H1 (cell line): ENCODE results near the gene TMEM220. TPM values are rescaled to one million over a fixed set of nuclear protein-coding genes. Genes with fewer than 3 reads are reported as not detected.

Experiments used
- CTCF ChIA-PET: fragments of 300-600 bp; sonication (Branson Sonifier 250); formaldehyde crosslinking; loops from one replicate; lab custom pipeline; 2021; ENCODE audit not compliant: partially characterized antibody; lab: Charles Lee
- POLR2A ChIA-PET: fragments of 300-600 bp; sonication (Branson Sonifier 250); formaldehyde crosslinking; loops from one replicate; lab custom pipeline; 2021; ENCODE audit warnings: inconsistent platforms; ENCODE audit not compliant: partially characterized antibody; lab: Charles Lee
- DNase-seq, 2 experiments: peaks; one replicate each; pipeline versions ENCODE4 v3.0.0 to v3.0.0-alpha.2; 2010 to 2022; ENCODE audit warnings: low spot score in 2 of 2, low read depth in 1 of 2, mixed read lengths in 1 of 2
- FAIRE-seq: peaks from 2 replicates; lab custom pipeline; 2011; peaks lifted over from hg19 to GRCh38; lab: Jason Lieb, UNC
- H2AFZ ChIP-seq: 2 replicates; pipeline ENCODE4 v1.8.1; 2012; ENCODE audit warnings: low read length, inconsistent platforms
- H2AK5ac ChIP-seq: 2 replicates; pipeline ENCODE4 v1.6.1; 2013; ENCODE audit warnings: low read depth, low read length
- H2BK120ac ChIP-seq: replicated peaks from 2 replicates; pipeline ENCODE3; 2013; ENCODE audit warnings: low read depth, low read length, inconsistent platforms
- H2BK12ac ChIP-seq: 2 replicates; pipeline ENCODE4 v1.6.1; 2013; ENCODE audit warnings: low read depth, low read length
- H2BK15ac ChIP-seq: 2 replicates; pipeline ENCODE4 v1.6.1; 2013; ENCODE audit warnings: low read length
- H2BK20ac ChIP-seq: 2 replicates; pipeline ENCODE4 v1.6.1; 2013; ENCODE audit warnings: low read length
- H2BK5ac ChIP-seq: 2 replicates; pipeline ENCODE4 v1.6.1; 2013; ENCODE audit warnings: low read depth, low read length
- H3K14ac ChIP-seq: 2 replicates; pipeline ENCODE4 v1.6.1; 2013; ENCODE audit warnings: inconsistent platforms; ENCODE audit not compliant: insufficient read length
- H3K18ac ChIP-seq: 2 replicates; pipeline ENCODE4 v1.6.1; 2013; ENCODE audit warnings: low read length; ENCODE audit errors: extremely low read depth
- H3K23ac ChIP-seq: 2 replicates; pipeline ENCODE4 v1.6.1; 2013; ENCODE audit warnings: inconsistent platforms; ENCODE audit not compliant: insufficient read length
- H3K23me2 ChIP-seq: 2 replicates; pipeline ENCODE4 v1.6.1; 2013; ENCODE audit warnings: low read depth, low read length
- H3K27ac ChIP-seq: 2 replicates; pipeline ENCODE4 v1.6.1; 2011; ENCODE audit warnings: low read depth, low read length, inconsistent platforms
- H3K27me3 ChIP-seq, 4 experiments: replicated peaks in 1 of 4; 1 replicate in 1 of 4; 2 replicates in 3 of 4; pipeline versions ENCODE4 v1.6.1 to v1.8.1; 2011 to 2013; ENCODE audit warnings: low read length in 3 of 4, mild to moderate bottlenecking in 3 of 4, inconsistent platforms in 2 of 4, mixed read lengths in 2 of 4, moderate library complexity in 1 of 4; ENCODE audit not compliant: control insufficient read depth in 3 of 4, insufficient read depth in 3 of 4; ENCODE audit errors: extremely low read depth in 1 of 4
- H3K36me3 ChIP-seq, 4 experiments: 2 replicates each; pipeline versions ENCODE4 v1.6.1 to v1.8.1; 2011 to 2013; ENCODE audit warnings: mild to moderate bottlenecking in 4 of 4, low read length in 3 of 4, moderate library complexity in 2 of 4, control low read depth in 1 of 4, inconsistent platforms in 1 of 4; ENCODE audit not compliant: insufficient read depth in 4 of 4, control insufficient read depth in 2 of 4
- H3K4ac ChIP-seq: replicated peaks from 2 replicates; pipeline ENCODE3; 2013; ENCODE audit warnings: low read length, low read depth, mixed read lengths, inconsistent platforms; ENCODE audit not compliant: insufficient read length
- H3K4me1 ChIP-seq, 4 experiments: replicated peaks in 1 of 4; 1 replicate in 1 of 4; 2 replicates in 3 of 4; pipeline versions ENCODE4 v1.6.1 to v1.8.1; 2011 to 2013; ENCODE audit warnings: low read length in 3 of 4, inconsistent platforms in 2 of 4, mixed read lengths in 1 of 4; ENCODE audit not compliant: insufficient read depth in 4 of 4, control insufficient read depth in 3 of 4
- H3K4me2 ChIP-seq, 2 experiments: 2 replicates each; pipeline versions ENCODE4 v1.6.1 to v1.8.1; 2011 to 2013; ENCODE audit warnings: low read depth in 2 of 2, low read length in 2 of 2, control low read depth in 1 of 2, inconsistent platforms in 1 of 2, mild to moderate bottlenecking in 1 of 2; ENCODE audit not compliant: insufficient read depth in 1 of 2
- H3K4me3 ChIP-seq, 4 experiments: fragments of 200-600, 300-600 bp in 1 of 4; sonication (generic), shearing (Covaris generic), sonication (Bioruptor Twin) in 1 of 4; 2 replicates each; pipeline versions ENCODE4 v1.5.1 to v1.8.1; 2011 to 2016; ENCODE audit warnings: low read length in 4 of 4, low read depth in 3 of 4, control low read depth in 2 of 4, inconsistent platforms in 2 of 4, mild to moderate bottlenecking in 2 of 4, mixed read lengths in 1 of 4, moderate library complexity in 1 of 4; ENCODE audit not compliant: insufficient read depth in 2 of 4; ENCODE audit errors: extremely low read depth in 1 of 4
- H3K56ac ChIP-seq: replicated peaks from 2 replicates; pipeline ENCODE3; 2013; ENCODE audit warnings: low read depth, mild to moderate bottlenecking, mixed read lengths, low read length, inconsistent platforms; ENCODE audit not compliant: insufficient read length
- H3K79me1 ChIP-seq: 2 replicates; pipeline ENCODE4 v1.6.1; 2013; ENCODE audit warnings: low read depth, low read length, control low read depth
- H3K79me2 ChIP-seq, 2 experiments: 2 replicates each; pipeline versions ENCODE4 v1.6.1 to v1.8.1; 2012 to 2013; ENCODE audit warnings: low read length in 2 of 2, mild to moderate bottlenecking in 2 of 2, inconsistent platforms in 1 of 2; ENCODE audit not compliant: insufficient read depth in 2 of 2, control insufficient read depth in 1 of 2
- H3K9ac ChIP-seq, 4 experiments: replicated peaks in 1 of 4; 1 replicate in 1 of 4; 2 replicates in 3 of 4; pipeline versions ENCODE4 v1.6.1 to v1.8.1; 2011 to 2013; ENCODE audit warnings: low read depth in 3 of 4, low read length in 3 of 4, control low read depth in 2 of 4, mild to moderate bottlenecking in 2 of 4, moderate library complexity in 2 of 4, inconsistent platforms in 1 of 4; ENCODE audit errors: extremely low read depth in 1 of 4
- H3K9me3 ChIP-seq, 2 experiments: 2 replicates each; pipeline versions ENCODE4 v1.6.1 to v1.8.1; 2012 to 2013; ENCODE audit warnings: mild to moderate bottlenecking in 2 of 2, moderate library complexity in 2 of 2, control low read depth in 1 of 2, inconsistent platforms in 1 of 2, low read depth in 1 of 2, low read length in 1 of 2, mixed read lengths in 1 of 2; ENCODE audit not compliant: insufficient read depth in 2 of 2
- H4K20me1 ChIP-seq, 2 experiments: replicated peaks in 1 of 2; 2 replicates each; pipeline versions ENCODE3 to v1.8.1; 2011 to 2013; ENCODE audit warnings: inconsistent platforms in 2 of 2, low read length in 2 of 2, mild to moderate bottlenecking in 1 of 2; ENCODE audit not compliant: insufficient read depth in 2 of 2, control insufficient read depth in 1 of 2
- H4K5ac ChIP-seq: 2 replicates; pipeline ENCODE4 v1.6.1; 2013; ENCODE audit warnings: low read length, low read depth, mixed read lengths, inconsistent platforms; ENCODE audit not compliant: insufficient read length
- H4K8ac ChIP-seq: 2 replicates; pipeline ENCODE4 v1.8.0; 2013; ENCODE audit warnings: mild to moderate bottlenecking, moderate library complexity, low read length, inconsistent platforms; ENCODE audit not compliant: insufficient read depth; ENCODE audit errors: extremely low read depth
- H4K91ac ChIP-seq: replicated peaks from 2 replicates; pipeline ENCODE3; 2013; ENCODE audit warnings: low read length, mixed read lengths, inconsistent platforms; ENCODE audit not compliant: insufficient read length
- CHD1 ChIP-seq: IDR thresholded peaks from 2 replicates; pipeline ENCODE4 v1.6.1; 2012; ENCODE audit warnings: low read depth, low read length, improper control_type of control experiment
- CTBP2 ChIP-seq: IDR thresholded peaks from 2 replicates; pipeline ENCODE4 v1.7.0; 2011; ENCODE audit warnings: borderline replicate concordance, mild to moderate bottlenecking, moderate library complexity, mixed read lengths, low read length; ENCODE audit not compliant: insufficient read depth, insufficient read length
- EGR1 ChIP-seq: IDR thresholded peaks from 2 replicates; pipeline ENCODE4 v1.6.1; 2011; ENCODE audit warnings: low read depth, low read length, borderline replicate concordance
- FOSL1 ChIP-seq: IDR thresholded peaks from 2 replicates; pipeline ENCODE4 v1.6.1; 2011; ENCODE audit warnings: mild to moderate bottlenecking, low read depth, low read length, moderate library complexity; ENCODE audit not compliant: insufficient read depth
- JUND ChIP-seq: IDR thresholded peaks from 2 replicates; pipeline ENCODE4 v1.6.1; 2011; ENCODE audit warnings: mild to moderate bottlenecking, improper control_type of control experiment, low read length
- POLR2A ChIP-seq, 2 experiments: IDR thresholded peaks; 1 replicate in 1 of 2; 2 replicates in 1 of 2; pipeline ENCODE4 v1.6.1; 2011; ENCODE audit warnings: low read depth in 2 of 2, low read length in 2 of 2, mild to moderate bottlenecking in 2 of 2; ENCODE audit errors: control extremely low read depth in 1 of 2
- POU5F1 ChIP-seq: IDR thresholded peaks from 2 replicates; pipeline ENCODE4 v1.6.1; 2011; ENCODE audit warnings: low read depth, mild to moderate bottlenecking, low read length, moderate library complexity
- SAP30 ChIP-seq: fragments of 300-600 bp; sonication (generic); IDR thresholded peaks from 2 replicates; pipeline ENCODE4 v1.7.1; 2012; ENCODE audit warnings: low read length, moderate library complexity, mild to moderate bottlenecking, inconsistent platforms; ENCODE audit not compliant: insufficient read depth, insufficient replicate concordance
- SP2 ChIP-seq: IDR thresholded peaks from 2 replicates; pipeline ENCODE4 v1.6.1; 2012; ENCODE audit warnings: mild to moderate bottlenecking, low read length, inconsistent platforms
- SP4 ChIP-seq: IDR thresholded peaks from 2 replicates; pipeline ENCODE4 v1.6.1; 2012; ENCODE audit warnings: low read length, inconsistent platforms
- SRF ChIP-seq: IDR thresholded peaks from 2 replicates; pipeline ENCODE4 v1.6.1; 2011; ENCODE audit warnings: mild to moderate bottlenecking, low read depth, low read length, moderate library complexity
- WGBS, 2 experiments: shearing (Covaris generic) in 1 of 2; methylation state at CpG; one replicate each; pipeline versions ENCODE4 v1.1.6 to v1.1.7; 2013 to 2015; ENCODE audit warnings: low lambda C conversion rate in 2 of 2, mixed read lengths in 2 of 2, inconsistent platforms in 1 of 2, low coverage in 1 of 2, missing lambda C conversion rate in 1 of 2; ENCODE audit not compliant: insufficient replicate concordance in 2 of 2, insufficient coverage in 1 of 2, insufficient read length in 1 of 2; ENCODE audit errors: extremely low coverage in 1 of 2, missing lambda C conversion rate in 1 of 2; 5-methylcytosine and 5-hydroxymethylcytosine counted together
- polyA plus RNA-seq, 7 experiments: library from polyadenylated mRNA; depleted of rRNA in 3 of 7; stranded (reverse) in 5 of 7; unstranded in 2 of 7; fragments of >200 nt in 5 of 7; fragments of 200-250 nt in 2 of 7; gene quantifications; 1 replicate in 5 of 7; 2 replicates in 1 of 7; 4 replicates in 1 of 7; pipeline versions ENCODE4 v1.2.1 to v1.2.3, GENCODE V29; 2011 to 2013; ENCODE audit warnings: missing spikeins in 2 of 7, mixed read lengths in 2 of 7
- total RNA-seq: library from RNA; stranded (reverse); fragmentation: NEBNext Ultra II Directional; extraction: Animal tissue kit (Norgen Biotek cat#: 25700); gene quantifications from 2 replicates; pipeline ENCODE4 v1.2.1, GENCODE V29; 2021

The TMEM220 gene
- total and polyA plus RNA-seq, 2 of the 8 experiments (the other 6 are each of a cell fraction or from before 2014, with no cell fraction given) = 3.8 to 4.1 TPM

GRCh38 chr17:10697092-10698081, 32.4 kb downstream of the TMEM220 start, which contains the start of the genes ADPRM and SCO1:
Gene ADPRM (plus strand): TSS chr17:10697594. CDS start chr17:10704927, 7,333 bp downstream.
Gene SCO1 (minus strand): TSS chr17:10697533. CDS start chr17:10697507, 26 bp downstream.
- no peaks in the 10 kb centered on the region for H3K9me3 ChIP-seq
- peak within 1 kb of the TSS; percentile 85 for H3K18ac ChIP-seq
- peaks cover 0 to 35% (median 16%) of the 10 kb centered on the region in 4 experiments; a peak in 6 of 8 replicates for H3K36me3 ChIP-seq
- POLR2A ChIA-PET = interaction anchor here (1.0 to 2.2 kb wide), 5 partner anchors 8 to 36 kb away, joined by 3 to 9 read pairs (median 3); partner anchors contain the start of gene TMEM220
- 2% methylated on average over 52 of the region's 84 CpGs; no CpG with 5 or more reads in 1 of the 2 experiments for WGBS, 2 experiments
- H3K4me2 ChIP-seq = peak within 1 kb of the TSS; percentile 79 to 91
- FAIRE-seq (no peak), DNase-seq (peak; percentile 81 to 90)
- H3K56ac ChIP-seq = peak within 1 kb of the TSS; percentile 97
- peak within 1 kb of the TSS; percentile 76 to 97 (median 84) for H3K4me3 ChIP-seq
- no peak within 1 kb of the TSS for H2BK20ac ChIP-seq
- peak within 1 kb of the TSS; percentile 72 for H4K5ac ChIP-seq
- H3K23me2 ChIP-seq = peaks cover 3% of the 10 kb centered on the region; the same call in 1 of the 2 replicates
- H3K4me1 ChIP-seq = no peaks in the 10 kb centered on the region
- H3K9ac ChIP-seq = peak within 1 kb of the TSS; percentile 71 to 92 (median 90)
- no peak within 1 kb of the TSS for H2BK15ac ChIP-seq
- H3K14ac ChIP-seq = no peak within 1 kb of the TSS
- peaks cover 2% of the 10 kb centered on the region; the same call in 1 of the 2 replicates for H3K79me1 ChIP-seq
- H3K27ac ChIP-seq = peak within 1 kb of the TSS; percentile 85
- no peaks in the 10 kb centered on the region for H3K27me3 ChIP-seq
- CTCF ChIA-PET = interaction anchor here (1.6 to 2.5 kb wide), 3 partner anchors 39 to 68 kb away, joined by 4 to 9 read pairs (median 7); no protein-coding TSS in a partner anchor
- H2AFZ ChIP-seq = peak within 1 kb of the TSS; percentile 51; the same call in 1 of the 2 replicates
- no peak within 1 kb of the TSS for H3K23ac ChIP-seq
- H3K4ac ChIP-seq = peak within 1 kb of the TSS; percentile 84
- no peak within 1 kb of the TSS for H2BK120ac ChIP-seq
- peak within 1 kb of the TSS; percentile 66; the same call in 1 of the 2 replicates for H2BK5ac ChIP-seq
- H4K91ac ChIP-seq = peak within 1 kb of the TSS; percentile 1
- peaks cover 0 to 5% of the 10 kb centered on the region in 2 experiments for H4K20me1 ChIP-seq
- 0 out of 2 replicates have a peak within 1 kb of the TSS, but pooled peaks have one; percentile 27 for H2AK5ac ChIP-seq
- no peak within 1 kb of the TSS for H2BK12ac ChIP-seq
- H3K79me2 ChIP-seq = peaks cover 8 to 57% of the 10 kb centered on the region in 2 experiments
- peak within 1 kb of the TSS; percentile 91 for H4K8ac ChIP-seq
- no peak for TF ChIP-seq CHD1
- TF ChIP-seq SP4 = no peak
- no peak for TF ChIP-seq FOSL1
- no peak for TF ChIP-seq CTBP2
- TF ChIP-seq SAP30 = peak; percentile 32
- no peak for TF ChIP-seq SRF
- TF ChIP-seq POU5F1 = no peak
- TF ChIP-seq JUND = no peak
- TF ChIP-seq EGR1 = peak; percentile 62; the same call in 1 of the 2 replicates
- peak in 1 of 2 experiments; percentile 97; a peak in 2 of 3 replicates for TF ChIP-seq POLR2A (IDR thresholded peaks at IDR 0.05; ENCODE audit: control extremely low read depth in 1 of 2, low read depth in 2 of 2, low read length in 2 of 2)
- peak; percentile 39; the same call in 1 of the 2 replicates for TF ChIP-seq SP2
